H9 (cell line): ENCODE measurements around the gene SPTBN1. TPM values are rescaled to one million over a fixed set of nuclear protein-coding genes. Genes with fewer than 3 reads are reported as not detected.

Experiments used
- DNase-seq: peaks from one replicate; pipeline ENCODE4 v3.0.0-alpha.2; 2017
- H2AFZ ChIP-seq: one replicate; pipeline ENCODE4 v1.6.1; 2013; ENCODE audit warnings: mild to moderate bottlenecking, low read length, control low read depth, moderate library complexity
- H2AK5ac ChIP-seq: 2 replicates; pipeline ENCODE4 v1.6.1; 2013; ENCODE audit warnings: low read length, control low read depth, mixed read lengths; ENCODE audit not compliant: insufficient read length
- H2BK120ac ChIP-seq: one replicate; pipeline ENCODE4 v1.6.1; 2013; ENCODE audit warnings: low read depth, mild to moderate bottlenecking, low read length, control low read depth, inconsistent platforms; ENCODE audit not compliant: poor library complexity, severe bottlenecking
- H2BK12ac ChIP-seq: 2 replicates; pipeline ENCODE4 v1.6.1; 2013; ENCODE audit warnings: low read length, control low read depth, mixed read lengths, low read depth; ENCODE audit not compliant: insufficient read length
- H2BK15ac ChIP-seq: 2 replicates; pipeline ENCODE4 v1.6.1; 2013; ENCODE audit warnings: low read depth, low read length, control low read depth
- H2BK20ac ChIP-seq: one replicate; pipeline ENCODE4 v1.6.1; 2013; ENCODE audit warnings: low read depth, mild to moderate bottlenecking, low read length, control low read depth, inconsistent platforms; ENCODE audit not compliant: poor library complexity, severe bottlenecking
- H2BK5ac ChIP-seq: 2 replicates; pipeline ENCODE4 v1.6.1; 2013; ENCODE audit warnings: low read length, control low read depth, mixed read lengths; ENCODE audit not compliant: insufficient read length
- H3K14ac ChIP-seq: 2 replicates; pipeline ENCODE4 v1.6.1; 2013; ENCODE audit warnings: low read length, control low read depth; ENCODE audit not compliant: insufficient read depth
- H3K18ac ChIP-seq: 2 replicates; pipeline ENCODE4 v1.6.1; 2013; ENCODE audit warnings: low read depth, mild to moderate bottlenecking, mixed read lengths, low read length, control low read depth; ENCODE audit not compliant: insufficient read length
- H3K23ac ChIP-seq: 2 replicates; pipeline ENCODE4 v1.6.1; 2013; ENCODE audit warnings: low read length, control low read depth, mixed read lengths, low read depth; ENCODE audit not compliant: insufficient read length
- H3K23me2 ChIP-seq: 2 replicates; pipeline ENCODE4 v1.6.1; 2013; ENCODE audit warnings: low read depth, mild to moderate bottlenecking, mixed read lengths, low read length, control low read depth; ENCODE audit not compliant: insufficient read length, poor library complexity, severe bottlenecking
- H3K27ac ChIP-seq: 2 replicates; pipeline ENCODE4 v1.5.1; 2013; ENCODE audit warnings: low read length, control low read depth, mixed read lengths, low read depth; ENCODE audit not compliant: insufficient read length
- H3K27me3 ChIP-seq: 2 replicates; pipeline ENCODE4 v1.6.1; 2013; ENCODE audit warnings: low read length, control low read depth, inconsistent platforms; ENCODE audit not compliant: insufficient read depth
- H3K4ac ChIP-seq: 2 replicates; pipeline ENCODE4 v1.6.1; 2013; ENCODE audit warnings: low read depth, mild to moderate bottlenecking, control low read depth, inconsistent platforms, low read length, moderate library complexity
- H3K4me1 ChIP-seq: 2 replicates; pipeline ENCODE4 v1.6.1; 2013; ENCODE audit warnings: low read length, control low read depth, inconsistent platforms; ENCODE audit not compliant: insufficient read depth
- H3K4me2 ChIP-seq: 2 replicates; pipeline ENCODE4 v1.6.1; 2013; ENCODE audit warnings: low read length, control low read depth, mixed read lengths; ENCODE audit not compliant: insufficient read length, insufficient read depth
- H3K56ac ChIP-seq: 2 replicates; pipeline ENCODE4 v1.6.1; 2013; ENCODE audit warnings: low read depth, mild to moderate bottlenecking, mixed read lengths, low read length, control low read depth; ENCODE audit not compliant: insufficient read length
- H3K79me1 ChIP-seq: 2 replicates; pipeline ENCODE4 v1.6.1; 2013; ENCODE audit warnings: low read depth, mild to moderate bottlenecking, moderate library complexity, low read length, control low read depth, inconsistent platforms; ENCODE audit not compliant: insufficient read depth, poor library complexity, severe bottlenecking
- H3K79me2 ChIP-seq: 2 replicates; pipeline ENCODE4 v1.6.1; 2013; ENCODE audit warnings: low read length, control low read depth, inconsistent platforms; ENCODE audit not compliant: insufficient read depth
- H3K9ac ChIP-seq: 2 replicates; pipeline ENCODE4 v1.6.1; 2013; ENCODE audit warnings: low read length, control low read depth, mixed read lengths; ENCODE audit not compliant: insufficient read length; ENCODE audit errors: extremely low read depth
- H3K9me3 ChIP-seq: one replicate; pipeline ENCODE4 v1.6.1; 2013; ENCODE audit warnings: low read depth, low read length, inconsistent platforms; ENCODE audit not compliant: control insufficient read depth
- H3T11ph ChIP-seq: one replicate; pipeline ENCODE4 v1.6.1; 2013; ENCODE audit warnings: mild to moderate bottlenecking, low read length, control low read depth, inconsistent platforms
- H4K20me1 ChIP-seq: one replicate; pipeline ENCODE4 v1.6.1; 2013; ENCODE audit not compliant: control insufficient read depth, insufficient read length, insufficient read depth
- H4K5ac ChIP-seq: 2 replicates; pipeline ENCODE4 v1.6.1; 2013; ENCODE audit warnings: low read depth, mild to moderate bottlenecking, mixed read lengths, low read length, control low read depth; ENCODE audit not compliant: insufficient read length
- H4K8ac ChIP-seq: replicated peaks from 2 replicates; pipeline ENCODE4 v1.6.1; 2013; ENCODE audit warnings: low read length, control low read depth, mixed read lengths, low read depth; ENCODE audit not compliant: insufficient read length
- H4K91ac ChIP-seq: 2 replicates; pipeline ENCODE4 v1.6.1; 2013; ENCODE audit warnings: low read depth, mild to moderate bottlenecking, moderate library complexity, mixed read lengths, low read length, control low read depth; ENCODE audit not compliant: insufficient read length
- H3K27ac Mint-ChIP-seq, 3 experiments: 2 replicates in 2 of 3; 3 replicates in 1 of 3; pipeline ENCODE4 v1.8.0; 2020 to 2021; ENCODE audit warnings: mixed read lengths in 3 of 3, mild to moderate bottlenecking in 1 of 3, moderate library complexity in 1 of 3
- H3K27me3 Mint-ChIP-seq: 2 replicates; pipeline ENCODE4 v1.8.0; 2021; ENCODE audit warnings: low read depth, mild to moderate bottlenecking, moderate library complexity, mixed read lengths
- H3K36me3 Mint-ChIP-seq, 3 experiments: 2 replicates in 2 of 3; 3 replicates in 1 of 3; pipeline ENCODE4 v1.8.0; 2020 to 2021; ENCODE audit warnings: low read depth in 3 of 3, mixed read lengths in 3 of 3; ENCODE audit not compliant: insufficient read depth in 1 of 3
- H3K4me1 Mint-ChIP-seq, 2 experiments: 2 replicates each; pipeline ENCODE4 v1.8.0; 2020; ENCODE audit warnings: mixed read lengths in 2 of 2
- H3K4me3 Mint-ChIP-seq, 2 experiments: 2 replicates in 1 of 2; 3 replicates in 1 of 2; pipeline ENCODE4 v1.8.0; 2020 to 2021; ENCODE audit warnings: mild to moderate bottlenecking in 2 of 2, mixed read lengths in 2 of 2, moderate library complexity in 1 of 2
- H3K9me3 Mint-ChIP-seq, 2 experiments: 2 replicates in 1 of 2; 3 replicates in 1 of 2; pipeline ENCODE4 v1.8.0; 2020; ENCODE audit warnings: mild to moderate bottlenecking in 2 of 2, mixed read lengths in 2 of 2, moderate library complexity in 1 of 2
- WGBS: extraction: QIAGEN DNeasy Blood & Tissue Kit; methylation state at CpG from one replicate; pipeline ENCODE4 v1.1.7; 2013; ENCODE audit warnings: missing lambda C conversion rate, low lambda C conversion rate, mixed read lengths; ENCODE audit not compliant: insufficient read length; ENCODE audit errors: extremely low coverage; 5-methylcytosine and 5-hydroxymethylcytosine counted together
- total RNA-seq: library from RNA; stranded (reverse); gene quantifications from 2 replicates; pipeline ENCODE4 v1.2.1, GENCODE V29; 2021
- TF ChIP-seq, protein P1 (sequence below): fragments of 200-600 bp; sonication (generic); conservative IDR thresholded peaks from 3 replicates; pipeline ENCODE4 v1.8.0; 2021; ENCODE audit warnings: antibody characterized with exemption, mild to moderate bottlenecking

Gene SPTBN1
- total RNA-seq, 1 experiment from 2014 or later, result 164 TPM

DNA sequence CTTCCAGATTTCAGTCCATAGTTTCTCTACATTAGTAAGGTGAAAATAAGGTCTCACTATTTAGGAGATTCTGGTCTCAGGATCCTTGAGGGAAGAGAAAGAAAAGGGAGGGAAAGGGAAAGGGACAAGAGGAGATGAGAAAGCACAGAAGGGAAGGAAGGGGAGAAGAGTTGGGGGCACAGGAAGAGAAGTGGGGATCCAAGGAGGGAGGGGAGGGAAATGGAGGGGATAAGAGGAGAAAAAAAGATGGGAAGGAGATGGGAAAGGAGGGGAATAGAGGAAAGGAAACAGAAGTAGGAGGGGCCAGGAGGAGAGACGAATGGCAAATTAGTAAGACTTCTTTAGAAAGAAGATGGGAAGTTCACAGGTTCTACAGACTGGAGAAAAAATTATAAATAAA is 39.2 kb upstream of the SPTBN1 start:
- H4K20me1 ChIP-seq, result no peaks in the 10 kb centered on the region
- Mint-ChIP-seq H3K36me3 (peaks cover 0 to under 1% (median 0%) of the 10 kb centered on the region in 3 experiments; a peak in 1 of 7 replicates), H3K27me3 (no peaks in the 10 kb centered on the region), H3K4me3 (no peak overlapping the region), H3K9me3 (peaks cover 0 to under 1% of the 10 kb centered on the region in 2 experiments; a peak in 1 of 5 replicates), H3K27ac (no peak overlapping the region), H3K4me1 (peaks cover 6 to 12% of the 10 kb centered on the region in 2 experiments)
- no peak overlapping the region for H4K8ac ChIP-seq
- TF ChIP-seq, protein P1, sequence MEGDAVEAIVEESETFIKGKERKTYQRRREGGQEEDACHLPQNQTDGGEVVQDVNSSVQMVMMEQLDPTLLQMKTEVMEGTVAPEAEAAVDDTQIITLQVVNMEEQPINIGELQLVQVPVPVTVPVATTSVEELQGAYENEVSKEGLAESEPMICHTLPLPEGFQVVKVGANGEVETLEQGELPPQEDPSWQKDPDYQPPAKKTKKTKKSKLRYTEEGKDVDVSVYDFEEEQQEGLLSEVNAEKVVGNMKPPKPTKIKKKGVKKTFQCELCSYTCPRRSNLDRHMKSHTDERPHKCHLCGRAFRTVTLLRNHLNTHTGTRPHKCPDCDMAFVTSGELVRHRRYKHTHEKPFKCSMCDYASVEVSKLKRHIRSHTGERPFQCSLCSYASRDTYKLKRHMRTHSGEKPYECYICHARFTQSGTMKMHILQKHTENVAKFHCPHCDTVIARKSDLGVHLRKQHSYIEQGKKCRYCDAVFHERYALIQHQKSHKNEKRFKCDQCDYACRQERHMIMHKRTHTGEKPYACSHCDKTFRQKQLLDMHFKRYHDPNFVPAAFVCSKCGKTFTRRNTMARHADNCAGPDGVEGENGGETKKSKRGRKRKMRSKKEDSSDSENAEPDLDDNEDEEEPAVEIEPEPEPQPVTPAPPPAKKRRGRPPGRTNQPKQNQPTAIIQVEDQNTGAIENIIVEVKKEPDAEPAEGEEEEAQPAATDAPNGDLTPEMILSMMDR, result no peak
- H3K4ac ChIP-seq, result no peak overlapping the region
- H3K9me3 ChIP-seq, result no peaks in the 10 kb centered on the region
- no peak overlapping the region for H2AFZ ChIP-seq
- H3K56ac ChIP-seq, result no peak overlapping the region
- H3K79me1 ChIP-seq, result no peaks in the 10 kb centered on the region
- no peak overlapping the region for H3K9ac ChIP-seq
- H3K4me1 ChIP-seq, result peaks cover 3% of the 10 kb centered on the region; the same call in 1 of the 2 replicates
- no peaks in the 10 kb centered on the region for H3K23me2 ChIP-seq
- no peak overlapping the region for H4K5ac ChIP-seq
- H3K14ac ChIP-seq, result no peak overlapping the region
- H2BK20ac ChIP-seq, result no peak overlapping the region
- H3K18ac ChIP-seq, result no peak overlapping the region
- H3K27me3 ChIP-seq, result no peaks in the 10 kb centered on the region
- no peak overlapping the region for H2BK15ac ChIP-seq
- no peak for DNase-seq
- no peak overlapping the region for H2BK12ac ChIP-seq
- no peaks in the 10 kb centered on the region for H3K79me2 ChIP-seq
- no peak overlapping the region for H3K4me2 ChIP-seq
- no peak overlapping the region for H3K23ac ChIP-seq
- no peak overlapping the region for H2BK120ac ChIP-seq
- H2AK5ac ChIP-seq, result no peak overlapping the region
- no CpG with 5 or more reads among the region's 1 CpG for WGBS
- no peak overlapping the region for H4K91ac ChIP-seq
- no peak overlapping the region for H3T11ph ChIP-seq
- H2BK5ac ChIP-seq, result no peak overlapping the region
- no peak overlapping the region for H3K27ac ChIP-seq
